GM18507 (cell line): ENCODE results near the gene VAMP2.

ENCODE experiments used
- DNase-seq: peaks from one replicate; pipeline ENCODE4 v3.0.0; 2011; ENCODE audit warnings: low read depth; ENCODE audit not compliant: insufficient read length; ENCODE audit errors: extremely low spot score
- FAIRE-seq: peaks from 2 replicates; lab custom pipeline; 2011; peaks lifted over from hg19 to GRCh38; lab: Jason Lieb, UNC

The VAMP2 gene

DNA sequence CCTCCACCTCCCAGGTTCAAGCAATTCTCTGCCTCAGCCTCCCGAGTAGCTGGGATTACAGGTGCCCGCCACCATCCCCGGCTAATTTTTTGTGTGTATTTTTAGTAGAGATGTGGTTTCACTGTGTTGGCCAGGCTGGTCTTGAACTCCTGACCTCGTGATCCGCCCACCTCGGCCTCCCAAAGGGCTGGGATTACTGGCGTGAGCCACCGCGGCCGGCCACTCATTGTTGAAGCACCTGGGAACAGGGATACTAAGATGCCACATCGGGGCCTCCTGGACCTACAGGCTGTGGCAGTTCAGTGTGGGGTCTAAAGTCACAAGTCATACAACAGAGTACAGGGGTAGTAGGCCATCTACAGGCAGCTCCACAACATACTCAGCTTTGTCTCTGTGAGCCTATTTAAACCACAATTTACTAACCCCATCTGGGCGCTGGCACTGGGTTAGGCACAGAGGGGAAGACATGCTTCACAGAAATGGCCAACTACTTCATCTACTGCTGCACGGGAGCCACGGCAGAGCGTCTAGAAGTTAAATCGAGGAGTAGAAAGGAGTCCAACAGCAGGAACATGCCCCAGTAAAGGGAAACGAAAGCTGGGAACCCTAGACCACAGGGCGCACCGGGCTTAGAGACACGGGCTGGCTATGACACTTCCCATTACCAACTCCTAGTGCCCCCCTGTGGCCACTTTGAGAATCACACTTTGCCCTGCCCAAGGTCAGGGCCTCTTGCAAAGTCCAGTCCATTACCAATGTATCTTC is 4.3 kb downstream of the VAMP2 start:
- peak; percentile 91 for FAIRE-seq
- no peak for DNase-seq

DNA sequence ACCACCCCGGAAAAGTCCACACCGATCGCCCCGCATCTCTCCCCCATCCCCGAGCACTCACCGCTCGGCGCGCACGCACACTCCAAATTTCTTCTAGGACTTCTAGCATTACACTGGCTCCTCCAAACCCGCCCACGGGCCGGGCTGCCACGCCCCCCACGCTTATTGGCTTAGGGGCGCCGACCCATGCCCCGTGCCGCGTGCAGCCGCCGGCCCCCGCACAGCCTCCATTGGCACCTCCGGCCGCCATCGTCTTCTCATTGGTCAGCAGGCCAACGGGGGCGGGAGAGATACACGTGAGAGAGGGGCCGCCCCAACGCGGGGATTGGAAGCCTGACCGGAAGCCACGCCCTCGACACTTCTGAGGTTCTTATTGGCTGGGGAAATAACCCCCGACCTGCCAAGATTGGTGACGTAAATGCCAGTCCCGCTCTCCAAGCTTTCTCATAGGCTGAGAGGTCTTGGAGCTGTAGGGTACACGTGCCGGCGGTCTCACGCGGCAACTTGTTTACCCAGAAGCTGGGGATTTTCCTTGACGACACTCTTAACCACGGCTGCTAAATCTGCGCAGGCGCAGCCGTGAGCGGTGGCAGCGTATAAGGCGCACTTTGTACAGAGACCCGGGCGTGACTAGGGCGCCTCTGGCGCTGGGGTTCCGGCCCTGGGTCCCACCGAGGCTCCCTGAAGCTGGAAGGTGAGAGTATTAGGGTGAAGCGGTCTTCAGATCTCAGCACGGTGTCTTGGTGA is 6.3 kb downstream of the VAMP2 start:
- DNase-seq, result peak; percentile 93
- FAIRE-seq, result peak; percentile 100

DNA sequence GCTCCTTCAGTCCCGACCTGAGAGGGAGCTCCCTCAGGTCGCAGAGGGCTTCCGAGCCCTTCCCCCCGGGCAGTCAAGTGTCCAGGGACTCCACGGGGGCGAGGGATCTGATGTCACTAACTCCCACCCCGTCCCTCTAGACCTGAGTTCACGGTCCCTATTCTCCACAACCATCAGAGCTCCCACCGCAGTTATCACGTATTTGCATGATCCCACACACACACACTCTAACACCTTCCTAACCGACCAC is 6.8 kb downstream of the VAMP2 start:
- FAIRE-seq (no peak), DNase-seq (no peak)

DNA sequence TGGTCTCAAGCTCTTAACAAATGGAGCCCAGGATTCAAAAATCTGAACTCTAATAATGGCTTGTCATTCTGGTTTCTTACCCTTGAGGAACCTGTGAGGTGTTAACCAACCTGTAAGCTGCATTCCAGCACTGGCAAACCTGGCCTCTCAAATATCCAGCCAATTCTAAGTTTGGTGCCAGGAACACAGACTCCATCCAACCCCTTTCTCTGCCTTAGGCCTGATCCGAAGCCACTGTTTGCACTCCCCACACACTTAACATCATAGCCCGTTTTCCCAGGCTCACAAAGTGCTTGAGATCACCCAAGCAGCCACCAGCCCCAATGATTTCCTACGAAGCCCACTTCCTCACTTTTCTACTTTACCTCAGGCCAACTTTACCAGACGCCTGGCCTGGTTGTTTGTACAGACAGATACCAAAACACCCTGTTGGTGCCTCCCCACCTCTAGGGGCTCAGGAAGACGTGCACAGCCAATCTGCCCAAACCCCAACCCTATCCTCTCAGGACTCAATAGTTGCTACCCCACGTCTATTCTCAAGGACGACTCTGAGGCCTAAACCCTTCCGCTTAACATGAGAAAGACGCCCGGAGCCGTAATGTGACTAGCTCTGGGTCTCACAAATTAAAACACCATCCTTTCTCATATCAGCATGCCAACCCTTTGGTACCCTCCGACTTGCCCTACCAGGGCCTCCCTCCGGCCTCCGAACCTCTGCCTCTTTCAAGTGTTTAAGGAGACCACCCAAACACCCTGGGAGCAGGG is 7.3 kb downstream of the VAMP2 start:
- FAIRE-seq, result no peak

GRCh38 chr17:8154608-8155155 is 8.1 kb downstream of the VAMP2 start:
- DNase-seq (no peak), FAIRE-seq (no peak)

More for the DNA sequence above, 7.3 kb downstream of the VAMP2 start:
- DNase-seq, result no peak

GRCh38 chr17:8153957-8154607 is 8.7 kb downstream of the VAMP2 start:
- peak; percentile 29 for FAIRE-seq

GRCh38 chr17:8153525-8153956 is 9.2 kb downstream of the VAMP2 start:
- no peak for FAIRE-seq

More at GRCh38 chr17:8153957-8154607, 8.7 kb downstream of the VAMP2 start:
- no peak for DNase-seq

GRCh38 chr17:8153031-8153451 is 9.7 kb downstream of the VAMP2 start:
- FAIRE-seq, result no peak
- DNase-seq, result no peak

More at GRCh38 chr17:8153525-8153956, 9.2 kb downstream of the VAMP2 start:
- no peak for DNase-seq

GRCh38 chr17:8152112-8152775 is 10.5 kb downstream of the VAMP2 start, which contains the start of gene PER1:
Gene PER1 (minus strand): TSS chr17:8152404. CDS start chr17:8150706, 1,698 bp downstream.
- DNase-seq (no peak), FAIRE-seq (peak; percentile 91)

DNA sequence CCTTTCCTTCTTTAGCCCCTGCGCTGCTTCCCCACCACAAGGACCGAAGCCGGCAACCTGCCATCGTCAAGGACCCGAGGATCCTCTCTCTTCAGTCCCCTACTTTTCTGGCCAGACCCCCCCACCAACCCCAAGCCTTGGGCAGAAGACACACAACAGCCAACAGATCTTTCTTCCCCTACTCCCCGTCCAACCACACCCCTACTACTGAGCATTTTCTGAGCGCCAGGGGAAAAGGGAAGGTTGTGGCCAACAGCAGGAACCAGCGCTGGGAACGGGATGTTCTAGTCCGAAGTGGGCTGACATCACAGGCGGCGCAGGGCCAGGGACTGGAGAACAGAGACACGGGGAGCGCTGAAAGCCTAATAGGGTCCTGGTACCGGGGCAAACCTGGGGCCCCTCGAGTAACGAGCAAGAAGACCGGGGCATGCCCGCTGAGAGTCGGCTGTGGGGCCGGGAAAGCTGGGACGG is 11.1 kb downstream of the VAMP2 start:
- no peak for DNase-seq
- no peak for FAIRE-seq

DNA sequence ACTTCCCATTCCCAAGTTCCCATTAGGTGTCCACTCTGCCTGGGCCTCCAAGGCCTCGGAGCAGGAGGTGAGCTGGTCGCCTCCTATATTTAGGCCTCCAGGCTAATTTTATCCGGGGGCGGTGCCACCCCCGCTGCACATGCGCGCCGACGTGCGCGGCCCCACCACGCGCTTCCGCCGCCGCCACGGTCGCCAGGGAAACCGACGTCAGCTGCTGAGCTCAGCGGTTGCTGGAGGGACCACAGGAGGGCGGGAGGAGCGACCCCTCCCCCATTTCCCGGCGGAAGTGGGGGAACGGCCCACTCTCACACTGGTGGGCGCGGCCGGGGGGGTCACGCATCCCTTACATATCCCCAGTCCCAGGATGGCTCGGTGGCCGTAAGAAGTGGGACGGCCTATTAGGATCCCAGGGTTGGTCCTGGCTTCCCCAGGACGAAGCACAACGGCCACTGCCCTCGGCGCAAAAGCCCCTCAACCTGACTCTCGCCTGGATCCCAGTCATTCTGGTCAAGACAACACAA is 11.6 kb downstream of the VAMP2 start:
- DNase-seq (peak; percentile 83), FAIRE-seq (peak; percentile 93)

DNA sequence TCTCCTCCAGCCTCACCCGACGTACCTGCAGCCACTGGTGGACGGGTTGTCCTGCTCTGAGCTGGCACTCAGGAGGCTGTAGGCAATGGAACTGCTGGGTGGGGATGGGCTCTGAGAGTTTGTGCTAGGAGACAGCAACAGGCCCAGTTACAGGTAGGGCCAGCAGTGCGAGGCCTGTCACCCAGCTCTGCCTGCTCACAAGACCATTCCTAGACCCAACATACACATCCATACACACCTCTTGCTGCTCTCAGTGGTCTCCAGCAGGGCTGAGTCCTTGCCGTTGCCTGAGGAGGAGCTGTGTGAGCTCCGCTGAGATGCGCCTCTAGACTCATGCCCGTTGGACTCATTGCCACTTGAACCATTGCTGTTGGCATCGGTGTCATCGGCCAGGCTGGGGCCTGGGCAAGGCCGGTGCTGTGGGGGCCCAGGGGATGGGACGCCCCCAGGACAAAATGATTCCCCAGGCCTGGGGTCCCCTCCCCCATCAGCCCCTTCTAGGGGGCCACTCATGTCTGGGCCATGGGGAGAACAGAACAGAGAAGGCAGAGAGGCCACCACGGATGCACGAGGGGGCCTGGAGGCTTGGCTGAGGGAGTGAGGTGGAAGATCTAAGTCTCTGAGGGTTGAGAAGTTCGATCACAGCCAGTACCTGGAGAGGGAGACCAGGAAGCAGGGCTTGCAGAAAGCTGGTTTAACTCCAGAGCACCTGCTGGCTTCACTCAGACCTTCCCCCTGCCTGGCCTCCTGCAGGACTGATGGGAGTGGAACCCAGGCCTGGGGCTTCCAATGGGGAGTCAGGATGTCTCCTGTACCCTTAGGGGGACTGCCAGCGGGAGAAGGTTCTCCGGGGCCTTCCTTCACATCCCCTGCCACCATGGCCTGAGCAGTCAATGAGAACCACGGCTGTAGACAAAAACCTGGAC is 12.3 kb downstream of the VAMP2 start:
- DNase-seq, result no peak
- FAIRE-seq, result no peak

DNA sequence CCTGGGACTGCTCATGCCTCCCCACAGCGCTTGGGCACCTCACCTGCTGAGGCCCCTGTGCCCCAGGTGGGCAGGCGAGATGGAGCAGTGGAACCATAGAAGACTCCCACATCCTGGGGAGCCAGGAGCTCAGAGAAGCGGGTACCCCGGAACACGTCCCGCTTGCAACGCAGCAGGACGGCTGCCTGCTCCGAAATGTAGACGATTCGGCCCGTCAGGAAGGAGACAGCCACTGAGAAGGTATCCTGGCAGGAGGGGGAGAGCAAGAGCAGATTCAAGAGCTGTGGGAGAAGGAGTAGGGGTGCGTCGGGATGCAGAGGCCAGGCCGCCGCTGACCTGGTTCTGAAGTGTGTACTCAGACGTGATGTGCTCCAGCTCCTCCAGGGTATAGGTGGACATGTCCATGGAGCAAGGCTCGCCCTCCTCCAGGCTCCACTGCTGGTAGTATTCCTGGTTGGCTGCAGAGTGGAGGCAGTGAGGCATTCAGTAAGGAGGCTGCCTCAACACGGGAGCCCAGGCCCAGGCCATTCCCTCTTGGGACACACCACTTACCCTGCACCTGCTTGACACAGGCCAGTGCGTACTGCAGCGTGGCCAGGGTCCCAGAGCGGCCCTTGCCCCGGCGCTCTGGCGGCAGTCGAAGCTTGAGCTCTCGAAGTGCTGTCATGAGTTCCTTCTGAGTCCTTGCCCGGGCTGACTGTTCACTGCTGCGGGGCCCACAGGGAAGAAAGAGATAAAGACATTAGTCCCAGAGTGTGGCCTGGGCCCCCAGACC is 13.1 kb downstream of the VAMP2 start:
- no peak for DNase-seq
- no peak for FAIRE-seq

- DNase-seq (no peak), FAIRE-seq (no peak)
Observed at GRCh38 chr17:8148560-8148959, 14.2 kb downstream of the VAMP2 start.

DNA sequence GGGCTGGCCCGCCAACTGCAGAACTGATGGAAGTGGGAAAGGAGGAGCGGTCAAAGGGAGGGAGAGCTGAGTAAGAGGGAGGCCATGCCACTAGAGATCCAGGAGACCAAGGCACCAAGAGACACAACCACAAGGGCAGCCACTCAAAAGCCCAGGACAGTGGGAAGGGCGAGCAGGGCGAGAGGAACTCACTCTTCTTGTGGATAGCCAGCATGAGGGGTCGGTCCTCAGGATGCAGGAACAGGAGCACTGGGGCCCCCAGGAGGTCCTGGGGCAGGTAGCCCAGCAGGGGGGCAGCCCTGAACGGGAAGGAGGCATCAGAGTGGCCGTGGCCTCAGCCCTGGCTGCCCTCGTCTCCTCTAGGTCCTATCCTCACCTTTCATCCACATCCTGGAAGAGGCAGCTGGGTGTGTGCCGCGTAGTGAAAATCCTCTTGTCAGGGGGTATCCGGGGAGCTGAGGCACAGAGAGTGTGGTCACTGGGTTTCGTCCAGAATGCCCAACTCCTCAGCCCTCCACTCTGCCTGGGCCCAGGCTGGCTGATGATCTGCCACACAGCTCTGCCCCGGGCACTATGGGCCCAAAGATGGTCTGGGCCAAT is 14.8 kb downstream of the VAMP2 start:
- no peak for FAIRE-seq
- DNase-seq, result no peak

DNA sequence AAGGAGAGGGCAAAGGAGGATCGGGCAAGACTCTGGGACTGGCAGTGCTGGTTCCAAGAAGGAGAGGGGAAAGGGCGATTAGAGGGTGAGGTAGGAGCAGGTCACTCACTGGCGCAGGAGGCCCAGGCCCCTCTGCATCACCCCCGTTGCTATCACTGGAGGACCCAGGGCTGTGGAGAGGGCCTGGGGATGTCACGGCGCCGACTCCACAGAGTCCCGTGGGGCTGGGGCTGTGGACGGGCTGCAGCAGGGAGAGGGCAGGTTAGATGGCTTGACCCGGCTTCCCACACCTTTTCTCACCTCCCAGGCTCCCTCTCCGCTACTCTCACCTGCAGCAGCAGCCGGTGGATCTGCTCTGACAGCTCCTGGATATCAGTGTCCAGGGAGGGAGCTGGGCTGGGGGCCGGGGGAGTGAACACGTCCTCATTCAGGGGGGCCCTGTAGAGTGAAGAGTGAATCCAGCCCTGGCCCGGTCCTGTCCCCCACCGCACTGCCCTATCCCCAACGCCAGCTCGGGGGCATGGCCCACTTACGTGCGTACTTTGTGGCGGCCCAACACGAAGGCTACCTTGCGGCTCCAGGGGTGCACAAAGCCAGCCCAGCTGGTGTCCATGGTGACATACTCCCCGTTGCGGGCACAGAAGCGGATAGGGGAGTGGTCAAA is 15.5 kb downstream of the VAMP2 start:
- no peak for DNase-seq

More for the DNA sequence above, 15.5 kb downstream of the VAMP2 start:
- no peak for FAIRE-seq
